Astrocyte of the spinal cord (primary cell): ENCODE results near the gene GABRA4.

Experiments
- DNase-seq: peaks from one replicate; pipeline ENCODE4 v3.0.0; 2011; ENCODE audit warnings: low read depth, low spot score
- H3K4me3 ChIP-seq: 2 replicates; pipeline ENCODE4 v1.5.1; 2011; ENCODE audit warnings: low read depth, mild to moderate bottlenecking, low read length, moderate library complexity
- CTCF ChIP-seq: IDR thresholded peaks from 2 replicates; pipeline ENCODE4 v1.5.1; 2012; ENCODE audit warnings: low read depth, mild to moderate bottlenecking, low read length, inconsistent platforms
- in situ Hi-C: cut with HindIII; loops from 2 replicates; pipeline ENCODE4 v1.10.0; 2017; ENCODE audit warnings: low sequenced_read_pairs

GABRA4 gene

GRCh38 chr4:46927201-46927600 lies 66.2 kb downstream of the GABRA4 start:
- DNase-seq = no peak
- TF ChIP-seq CTCF = no peak
- H3K4me3 ChIP-seq = no peak overlapping the region
- in situ Hi-C loops = no loop called here

GRCh38 chr4:46924789-46925529 lies 68.4 kb downstream of the GABRA4 start:
- in situ Hi-C loops = no loop called here
- DNase-seq = no peak
- no peak for TF ChIP-seq CTCF
- H3K4me3 ChIP-seq = no peak overlapping the region

- no peak for TF ChIP-seq CTCF
- in situ Hi-C loops = no loop called here
- DNase-seq = no peak
- H3K4me3 ChIP-seq = no peak overlapping the region
Observed at GRCh38 chr4:46922205-46922604, 71.2 kb downstream of the GABRA4 start.

GRCh38 chr4:46909078-46909477 lies 84.3 kb downstream of the GABRA4 start, which contains the start of gene COX7B2:
TSS of gene COX7B2 (minus strand) at chr4:46909245. CDS start at chr4:46735192, 174,053 bp downstream.
- DNase-seq = no peak
- no peak for TF ChIP-seq CTCF
- in situ Hi-C loops = no loop called here
- H3K4me3 ChIP-seq = no peak within 1 kb of the TSS

- in situ Hi-C loops = no loop called here
- no peak overlapping the region for H3K4me3 ChIP-seq
- DNase-seq = no peak
- TF ChIP-seq CTCF = no peak
Observed at GRCh38 chr4:46908148-46908547, 85.2 kb downstream of the GABRA4 start.

- in situ Hi-C loops = no loop called here
- TF ChIP-seq CTCF = no peak
- DNase-seq = no peak
- H3K4me3 ChIP-seq = no peak overlapping the region
Observed at GRCh38 chr4:46900082-46900481, 93.3 kb downstream of the GABRA4 start.
